ENCODE measurements around the gene MSI1.

Gene MSI1

DNA sequence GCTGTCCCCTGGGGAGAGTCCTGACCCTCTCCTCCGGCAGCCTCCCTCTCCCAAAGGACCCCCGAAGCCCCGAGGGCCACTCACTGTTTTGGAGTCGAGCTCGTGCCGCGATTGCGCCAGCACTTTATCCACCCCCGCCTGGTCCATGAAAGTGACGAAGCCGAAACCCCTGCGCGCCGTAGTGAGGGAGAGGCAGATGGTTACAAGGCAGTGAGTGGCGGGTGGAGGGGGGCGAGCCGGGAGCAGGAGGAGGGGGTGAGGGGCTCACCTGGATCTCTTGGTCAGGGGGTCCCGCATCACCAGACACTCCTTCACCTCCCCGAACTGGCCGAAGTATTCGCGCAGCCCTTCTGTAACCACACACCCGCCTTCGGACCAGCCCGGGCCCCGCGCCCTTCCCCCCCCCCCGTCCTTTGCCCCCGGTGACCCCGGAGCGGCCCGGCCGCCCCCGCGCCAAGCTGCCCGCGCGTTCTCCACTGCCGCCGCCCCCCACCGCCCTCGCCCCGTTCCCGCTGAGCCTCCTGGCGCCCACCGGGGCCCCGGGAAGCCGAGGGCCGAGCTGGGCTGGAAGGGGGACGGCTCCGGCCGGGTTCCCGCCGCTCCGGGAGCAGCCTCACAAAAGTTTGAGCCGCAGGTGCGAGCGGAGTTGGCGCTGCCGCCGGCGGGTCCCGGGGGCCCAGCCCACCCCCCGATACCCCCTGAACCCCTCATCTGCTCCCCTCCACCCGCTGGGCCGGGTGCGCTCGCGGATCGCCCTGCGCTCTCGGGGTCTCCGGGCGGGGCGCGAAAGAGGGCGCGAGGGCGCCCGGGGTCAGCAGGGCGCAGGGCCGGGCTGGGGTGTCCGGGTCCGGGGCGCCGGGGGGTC is 808 bp downstream of the MSI1 start:
- peaks cover 19% of the 10 kb centered on the region for H3K4me1 ChIP-seq (ENCODE audit: insufficient read depth, low read length)
- no peaks in the 10 kb centered on the region; the same call in 1 of the 2 replicates for H3K36me3 ChIP-seq (ENCODE audit: insufficient read depth, low read length)
- peak overlapping the region; percentile 85 for H3K9ac ChIP-seq (ENCODE audit: low read depth, low read length)
- no peaks in the 10 kb centered on the region for H3K9me3 ChIP-seq (ENCODE audit: control insufficient read depth, insufficient read depth, low read length)

GRCh38 chr12:120367233-120367923 is 1.6 kb downstream of the MSI1 start:
- H3K9ac ChIP-seq (ENCODE audit: low read depth, low read length), result peak overlapping the region; percentile 78
- H3K4me1 ChIP-seq (ENCODE audit: insufficient read depth, low read length), result peaks cover 23% of the 10 kb centered on the region
- H3K36me3 ChIP-seq (ENCODE audit: insufficient read depth, low read length), result no peaks in the 10 kb centered on the region; the same call in none of the 2 replicates
- H3K9me3 ChIP-seq (ENCODE audit: control insufficient read depth, insufficient read depth, low read length), result no peaks in the 10 kb centered on the region

DNA sequence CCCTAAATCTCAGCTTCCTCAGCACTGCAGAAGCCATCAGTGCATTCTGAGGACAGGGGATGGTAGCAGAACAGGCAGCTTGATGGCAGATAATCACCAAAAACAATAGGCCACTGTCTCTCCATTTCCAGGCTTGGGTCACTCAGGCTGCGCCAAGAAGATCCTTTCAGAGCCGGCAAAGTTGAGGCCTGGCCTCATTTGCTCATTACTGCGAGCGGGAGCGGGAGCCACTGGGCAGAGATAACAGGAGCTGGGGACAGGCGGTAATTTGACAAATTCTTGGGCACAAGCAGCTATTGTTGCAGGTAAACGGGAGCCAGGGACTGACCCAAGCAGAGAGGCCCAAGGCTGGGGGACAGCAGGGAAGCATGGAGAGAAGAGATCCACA is 2.1 kb downstream of the MSI1 start:
- no peaks in the 10 kb centered on the region; the same call in none of the 2 replicates for H3K36me3 ChIP-seq (ENCODE audit: insufficient read depth, low read length)
- no peak overlapping the region for H3K9ac ChIP-seq (ENCODE audit: low read depth, low read length)
- H3K4me1 ChIP-seq (ENCODE audit: insufficient read depth, low read length), result peaks cover 26% of the 10 kb centered on the region
- no peaks in the 10 kb centered on the region for H3K9me3 ChIP-seq (ENCODE audit: control insufficient read depth, insufficient read depth, low read length)

DNA sequence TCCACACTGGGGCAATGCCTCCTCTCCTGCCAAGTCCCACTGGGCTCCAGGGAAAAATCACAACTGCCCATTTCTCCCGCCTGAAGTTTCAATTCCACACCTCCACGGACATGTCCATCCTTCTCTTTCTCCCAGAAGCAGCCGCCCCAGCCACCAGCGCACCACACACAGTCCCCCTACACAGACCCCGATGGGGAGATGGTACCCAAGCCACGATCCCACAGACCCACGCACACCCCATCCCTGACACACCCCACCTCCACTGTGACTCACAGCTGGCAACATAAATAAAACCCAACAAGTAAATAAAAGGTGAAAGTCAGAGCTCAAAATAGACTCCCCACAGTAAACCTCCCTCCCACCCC is 2.6 kb downstream of the MSI1 start:
- no peaks in the 10 kb centered on the region; the same call in none of the 2 replicates for H3K36me3 ChIP-seq (ENCODE audit: insufficient read depth, low read length)
- no peaks in the 10 kb centered on the region for H3K9me3 ChIP-seq (ENCODE audit: control insufficient read depth, insufficient read depth, low read length)
- peaks cover 21% of the 10 kb centered on the region for H3K4me1 ChIP-seq (ENCODE audit: insufficient read depth, low read length)
- no peak overlapping the region for H3K9ac ChIP-seq (ENCODE audit: low read depth, low read length)

GRCh38 chr12:120365675-120366340 is 3.2 kb downstream of the MSI1 start:
- Histone ChIP-seq H3K4me1 (ENCODE audit: insufficient read depth, low read length) (peaks cover 21% of the 10 kb centered on the region), H3K9me3 (ENCODE audit: control insufficient read depth, insufficient read depth, low read length) (no peaks in the 10 kb centered on the region), H3K36me3 (ENCODE audit: insufficient read depth, low read length) (no peaks in the 10 kb centered on the region; the same call in none of the 2 replicates), H3K9ac (ENCODE audit: low read depth, low read length) (no peak overlapping the region)

- H3K9ac ChIP-seq (ENCODE audit: low read depth, low read length), result no peak overlapping the region
- no peaks in the 10 kb centered on the region for H3K9me3 ChIP-seq (ENCODE audit: control insufficient read depth, insufficient read depth, low read length)
- H3K4me1 ChIP-seq (ENCODE audit: insufficient read depth, low read length), result peaks cover 17% of the 10 kb centered on the region
- H3K36me3 ChIP-seq (ENCODE audit: insufficient read depth, low read length), result no peaks in the 10 kb centered on the region; the same call in none of the 2 replicates
Measured at GRCh38 chr12:120364487-120364886, 4.5 kb downstream of the MSI1 start.

- H3K4me1 ChIP-seq (ENCODE audit: insufficient read depth, low read length), result peaks cover 26% of the 10 kb centered on the region
- no peaks in the 10 kb centered on the region; the same call in none of the 2 replicates for H3K36me3 ChIP-seq (ENCODE audit: insufficient read depth, low read length)
- no peaks in the 10 kb centered on the region for H3K9me3 ChIP-seq (ENCODE audit: control insufficient read depth, insufficient read depth, low read length)
Measured at GRCh38 chr12:120363274-120363855, 5.6 kb downstream of the MSI1 start.

GRCh38 chr12:120362516-120363273 is 6.3 kb downstream of the MSI1 start:
- H3K9ac ChIP-seq (ENCODE audit: low read depth, low read length), result no peak overlapping the region
- peaks cover 29% of the 10 kb centered on the region for H3K4me1 ChIP-seq (ENCODE audit: insufficient read depth, low read length)
- H3K36me3 ChIP-seq (ENCODE audit: insufficient read depth, low read length), result no peaks in the 10 kb centered on the region; the same call in none of the 2 replicates
- no peaks in the 10 kb centered on the region for H3K9me3 ChIP-seq (ENCODE audit: control insufficient read depth, insufficient read depth, low read length)

More at GRCh38 chr12:120363274-120363855, 5.6 kb downstream of the MSI1 start:
- no peak overlapping the region for H3K9ac ChIP-seq (ENCODE audit: low read depth, low read length)

DNA sequence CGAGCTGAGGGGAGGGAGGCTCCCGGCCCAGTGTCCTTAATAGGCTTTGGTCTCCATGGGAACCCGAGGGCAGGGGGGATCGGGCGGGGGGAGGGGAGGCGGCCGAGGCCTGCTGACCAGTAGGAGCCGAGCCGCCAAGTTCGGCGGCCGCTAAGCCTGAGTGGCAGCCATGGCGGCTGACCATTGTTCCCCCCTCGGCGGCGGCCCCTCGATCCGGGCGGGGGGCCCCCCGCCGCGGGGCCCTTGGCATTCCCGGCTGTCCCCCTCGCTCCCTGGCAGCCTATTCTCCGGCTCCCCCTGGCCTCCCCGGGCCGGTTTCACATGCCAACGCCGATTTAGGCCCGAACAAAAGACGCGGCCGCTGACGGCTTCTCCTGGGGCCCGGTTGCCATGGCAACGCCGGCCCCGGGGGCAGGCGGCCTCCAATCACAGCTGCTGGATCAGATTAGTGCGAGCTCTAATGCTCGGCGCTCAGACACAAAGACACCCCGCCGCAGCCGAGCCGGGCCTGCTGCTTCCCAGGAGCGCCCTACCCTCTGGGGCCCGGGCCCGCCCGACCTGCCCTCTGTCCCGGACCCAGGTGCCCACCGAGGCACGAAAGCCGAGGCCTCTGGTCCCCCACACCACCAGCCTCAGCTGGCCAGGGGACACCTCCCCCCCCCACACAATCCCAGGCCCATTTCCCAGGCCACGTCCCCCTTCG is 7.3 kb downstream of the MSI1 start:
- Histone ChIP-seq H3K4me1 (ENCODE audit: insufficient read depth, low read length) (peaks cover 31% of the 10 kb centered on the region), H3K9ac (ENCODE audit: low read depth, low read length) (peak overlapping the region; percentile 72), H3K9me3 (ENCODE audit: control insufficient read depth, insufficient read depth, low read length) (no peaks in the 10 kb centered on the region), H3K36me3 (ENCODE audit: insufficient read depth, low read length) (no peaks in the 10 kb centered on the region; the same call in none of the 2 replicates)

GRCh38 chr12:120359128-120359527 is 9.8 kb downstream of the MSI1 start:
- Histone ChIP-seq H3K4me1 (ENCODE audit: insufficient read depth, low read length) (peaks cover 31% of the 10 kb centered on the region), H3K9ac (ENCODE audit: low read depth, low read length) (no peak overlapping the region), H3K9me3 (ENCODE audit: control insufficient read depth, insufficient read depth, low read length) (no peaks in the 10 kb centered on the region), H3K36me3 (ENCODE audit: insufficient read depth, low read length) (no peaks in the 10 kb centered on the region; the same call in 1 of the 2 replicates)

DNA sequence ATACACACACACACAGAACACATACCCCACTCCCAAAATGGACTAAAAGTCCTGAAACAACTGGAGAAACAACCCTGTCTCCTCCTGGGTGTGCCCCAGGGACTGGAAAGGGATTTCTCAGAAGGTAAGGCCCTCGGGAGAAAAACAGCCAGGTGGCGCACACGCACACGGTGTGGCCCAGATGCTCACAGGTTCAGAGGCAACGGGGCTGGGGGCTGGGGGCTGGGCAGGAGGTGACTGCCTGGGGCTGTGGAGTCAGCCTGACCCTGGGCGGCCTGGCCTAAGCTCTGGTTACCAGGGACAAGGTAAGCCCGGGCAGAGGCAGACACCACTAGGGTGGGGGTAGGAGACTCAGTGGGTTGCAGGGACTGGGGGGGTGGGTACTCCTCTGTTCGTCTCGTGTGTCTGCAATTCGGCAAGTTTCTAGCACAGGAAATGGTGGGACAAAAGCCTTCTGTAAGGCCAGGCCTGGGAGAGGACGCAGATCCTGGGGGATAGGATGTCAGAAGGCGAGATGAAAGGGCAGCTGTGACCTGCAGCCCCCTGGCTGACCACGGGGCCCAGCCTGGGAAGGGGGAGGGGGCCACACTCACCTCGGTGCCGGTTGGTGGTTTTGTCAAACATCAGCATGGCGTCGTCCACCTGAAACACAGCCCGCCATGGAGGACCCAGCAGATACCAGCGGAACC is 10.4 kb downstream of the MSI1 start:
- Histone ChIP-seq H3K9me3 (ENCODE audit: control insufficient read depth, insufficient read depth, low read length) (no peaks in the 10 kb centered on the region), H3K9ac (ENCODE audit: low read depth, low read length) (no peak overlapping the region), H3K4me1 (ENCODE audit: insufficient read depth, low read length) (peaks cover 31% of the 10 kb centered on the region), H3K36me3 (ENCODE audit: insufficient read depth, low read length) (no peaks in the 10 kb centered on the region; the same call in 1 of the 2 replicates)

DNA sequence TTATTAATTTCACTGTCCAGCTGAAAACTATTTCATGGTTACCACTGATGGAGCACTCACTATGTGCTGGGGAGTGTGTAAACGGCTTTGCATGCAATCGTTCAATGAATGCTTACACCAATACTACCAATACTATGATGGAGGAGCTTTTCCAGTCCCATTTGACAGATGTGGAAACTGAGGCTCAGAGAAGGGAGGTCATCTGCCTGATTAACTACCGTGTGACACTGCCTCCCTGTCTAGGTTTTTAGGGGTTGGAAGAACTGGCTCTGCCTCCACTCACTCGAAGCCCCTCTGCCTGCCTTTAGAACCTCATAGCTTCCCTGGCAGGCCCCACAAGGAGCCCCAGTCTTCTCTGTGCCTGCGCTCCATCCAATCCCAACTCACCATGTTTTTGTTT is 11.9 kb downstream of the MSI1 start:
- H3K36me3 ChIP-seq (ENCODE audit: insufficient read depth, low read length), result no peaks in the 10 kb centered on the region
- no peak overlapping the region for H3K9ac ChIP-seq (ENCODE audit: low read depth, low read length)
- H3K9me3 ChIP-seq (ENCODE audit: control insufficient read depth, insufficient read depth, low read length), result no peaks in the 10 kb centered on the region
- peaks cover 25% of the 10 kb centered on the region for H3K4me1 ChIP-seq (ENCODE audit: insufficient read depth, low read length)
